Mesothelial cell of epicardium (in vitro differentiated cells): ENCODE measurements around the gene SLC1A1. TPM values are rescaled to one million over a fixed set of nuclear protein-coding genes. Genes with fewer than 3 reads are reported as not detected.
"Not testable (repeated sequence)": the region's sequence is repeated elsewhere in the genome, so short reads cannot be mapped to it uniquely, and the experiment has no call there.

Source experiments
- DNase-seq, 2 experiments: peaks; one replicate each; pipeline ENCODE4 v3.0.0; 2021; ENCODE audit warnings: low spot score in 2 of 2; ENCODE audit not compliant: unreplicated experiment in 2 of 2
- H3K27ac Mint-ChIP-seq: 2 replicates; pipeline ENCODE4 v1.8.0; 2021; ENCODE audit warnings: mixed read lengths
- H3K27me3 Mint-ChIP-seq: 2 replicates; pipeline ENCODE4 v1.8.0; 2021; ENCODE audit warnings: low read depth, mixed read lengths
- H3K36me3 Mint-ChIP-seq: 2 replicates; pipeline ENCODE4 v1.8.0; 2021; ENCODE audit warnings: mixed read lengths
- H3K4me1 Mint-ChIP-seq: 2 replicates; pipeline ENCODE4 v1.8.0; 2021; ENCODE audit warnings: mixed read lengths
- H3K4me3 Mint-ChIP-seq: 2 replicates; pipeline ENCODE4 v1.8.0; 2021; ENCODE audit warnings: mild to moderate bottlenecking, moderate library complexity, mixed read lengths
- H3K9me3 Mint-ChIP-seq: 2 replicates; pipeline ENCODE4 v1.8.0; 2021; ENCODE audit warnings: mixed read lengths
- total RNA-seq: library from RNA; stranded (reverse); gene quantifications from 3 replicates; pipeline ENCODE4 v1.2.1, GENCODE V29; 2021
- TF ChIP-seq, protein P1 (sequence below): fragments of 200-600 bp; sonication (generic); IDR thresholded peaks from one replicate; pipeline ENCODE4 v1.5.0; 2021; ENCODE audit warnings: antibody characterized with exemption; ENCODE audit not compliant: unreplicated experiment

SLC1A1 gene
- total RNA-seq, 1 donor from 2014 or later = 3.9 TPM

DNA sequence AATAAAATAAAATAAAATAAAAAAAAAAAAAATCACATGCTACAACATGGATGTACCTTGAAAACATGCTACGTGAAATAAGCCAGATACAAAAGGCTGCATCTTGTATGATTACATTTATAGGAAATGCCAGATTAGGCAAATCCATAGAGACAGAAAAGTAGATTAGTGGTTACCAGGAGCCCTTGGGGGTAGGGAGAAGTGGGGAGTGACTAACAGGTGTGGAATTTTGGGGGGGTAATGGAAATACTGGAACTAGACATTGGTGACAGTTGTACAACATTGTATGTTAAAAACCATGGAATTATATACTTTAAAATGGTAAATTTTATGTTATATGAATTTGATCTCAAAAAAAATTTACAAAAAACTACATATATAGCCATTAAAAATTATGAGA is 47.3 kb downstream of the SLC1A1 start:
- no peaks in the 10 kb centered on the region for H3K9me3 Mint-ChIP-seq
- H3K4me1 Mint-ChIP-seq = peaks cover 12% of the 10 kb centered on the region
- no peaks in the 10 kb centered on the region for H3K27me3 Mint-ChIP-seq
- H3K36me3 Mint-ChIP-seq = no peaks in the 10 kb centered on the region
- no peak overlapping the region for H3K4me3 Mint-ChIP-seq
- TF ChIP-seq, protein P1, sequence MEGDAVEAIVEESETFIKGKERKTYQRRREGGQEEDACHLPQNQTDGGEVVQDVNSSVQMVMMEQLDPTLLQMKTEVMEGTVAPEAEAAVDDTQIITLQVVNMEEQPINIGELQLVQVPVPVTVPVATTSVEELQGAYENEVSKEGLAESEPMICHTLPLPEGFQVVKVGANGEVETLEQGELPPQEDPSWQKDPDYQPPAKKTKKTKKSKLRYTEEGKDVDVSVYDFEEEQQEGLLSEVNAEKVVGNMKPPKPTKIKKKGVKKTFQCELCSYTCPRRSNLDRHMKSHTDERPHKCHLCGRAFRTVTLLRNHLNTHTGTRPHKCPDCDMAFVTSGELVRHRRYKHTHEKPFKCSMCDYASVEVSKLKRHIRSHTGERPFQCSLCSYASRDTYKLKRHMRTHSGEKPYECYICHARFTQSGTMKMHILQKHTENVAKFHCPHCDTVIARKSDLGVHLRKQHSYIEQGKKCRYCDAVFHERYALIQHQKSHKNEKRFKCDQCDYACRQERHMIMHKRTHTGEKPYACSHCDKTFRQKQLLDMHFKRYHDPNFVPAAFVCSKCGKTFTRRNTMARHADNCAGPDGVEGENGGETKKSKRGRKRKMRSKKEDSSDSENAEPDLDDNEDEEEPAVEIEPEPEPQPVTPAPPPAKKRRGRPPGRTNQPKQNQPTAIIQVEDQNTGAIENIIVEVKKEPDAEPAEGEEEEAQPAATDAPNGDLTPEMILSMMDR = no peak
- DNase-seq = no peak
- H3K27ac Mint-ChIP-seq = no peak overlapping the region

DNA sequence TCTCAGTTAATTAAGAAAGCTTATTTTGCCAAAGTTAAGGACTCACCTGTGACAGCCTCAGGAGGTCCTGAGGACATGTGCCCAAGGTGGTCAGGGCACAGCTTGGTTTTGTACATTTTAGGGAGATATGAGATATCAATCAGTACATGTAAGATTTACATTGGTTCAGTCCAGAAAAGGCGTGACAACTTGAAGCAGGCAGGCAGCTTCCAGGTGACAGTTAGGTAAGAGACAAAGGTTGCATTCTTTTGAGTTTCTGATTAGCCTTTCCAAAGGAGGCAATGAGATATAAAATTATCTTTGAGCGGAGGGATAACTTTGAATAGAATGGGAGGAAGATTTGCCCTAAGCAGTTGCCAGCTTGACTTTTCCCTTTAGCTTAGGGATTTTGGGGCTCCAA is 47.8 kb downstream of the SLC1A1 start:
- Mint-ChIP-seq H3K4me1 (peaks cover 14% of the 10 kb centered on the region), H3K36me3 (no peaks in the 10 kb centered on the region), H3K4me3 (no peak overlapping the region), H3K27ac (no peak overlapping the region), H3K27me3 (no peaks in the 10 kb centered on the region), H3K9me3 (no peaks in the 10 kb centered on the region)
- no peak for DNase-seq
- TF ChIP-seq, protein P1 = no peak

DNA sequence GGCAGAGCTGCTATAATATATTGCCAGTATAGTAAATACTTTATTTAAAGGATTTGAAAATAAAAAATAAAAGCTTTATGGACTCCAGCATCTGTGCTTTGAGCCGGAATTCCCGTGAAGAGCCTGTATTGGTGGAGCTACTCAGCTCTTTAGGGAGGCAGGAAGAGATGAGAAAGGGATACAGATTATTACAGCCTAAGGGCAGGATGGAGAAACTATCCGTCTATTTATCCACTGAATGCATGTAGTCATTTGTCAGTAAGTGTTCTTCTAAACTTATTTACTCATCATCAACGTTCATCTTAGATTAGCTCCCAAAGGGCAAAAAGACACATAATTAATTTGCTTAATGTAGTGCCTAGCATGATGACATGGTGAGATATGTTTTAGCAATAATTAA is 48.4 kb downstream of the SLC1A1 start:
- DNase-seq = no peak
- no peaks in the 10 kb centered on the region for H3K27me3 Mint-ChIP-seq
- no peaks in the 10 kb centered on the region for H3K9me3 Mint-ChIP-seq
- no peak overlapping the region for H3K27ac Mint-ChIP-seq
- TF ChIP-seq, protein P1 = no peak
- H3K36me3 Mint-ChIP-seq = no peaks in the 10 kb centered on the region
- peaks cover 15% of the 10 kb centered on the region for H3K4me1 Mint-ChIP-seq
- H3K4me3 Mint-ChIP-seq = no peak overlapping the region

DNA sequence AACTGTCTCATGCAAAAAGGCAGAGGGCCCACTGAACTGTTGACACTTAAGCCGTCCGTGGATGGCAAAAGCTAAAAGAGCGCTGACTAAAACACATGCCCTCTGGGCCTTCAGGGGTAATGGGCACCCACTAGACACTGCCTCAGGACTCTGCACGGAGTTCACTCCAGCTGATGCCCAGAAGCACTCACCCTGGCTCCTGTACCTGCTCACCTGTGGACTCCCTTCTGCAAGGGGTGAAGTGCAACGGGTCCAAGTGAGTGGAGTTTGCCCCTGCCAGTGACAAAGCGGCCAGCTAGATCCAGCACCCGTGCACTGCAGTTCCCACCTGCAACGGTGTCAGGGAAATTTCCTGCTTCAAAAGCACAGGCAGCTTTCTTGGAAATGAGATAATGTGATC is 50.2 kb downstream of the SLC1A1 start:
- H3K27ac Mint-ChIP-seq = no peak overlapping the region
- H3K4me1 Mint-ChIP-seq = peaks cover 15% of the 10 kb centered on the region
- no peak for DNase-seq
- H3K36me3 Mint-ChIP-seq = no peaks in the 10 kb centered on the region
- H3K27me3 Mint-ChIP-seq = no peaks in the 10 kb centered on the region
- TF ChIP-seq, protein P1 = no peak
- no peak overlapping the region for H3K4me3 Mint-ChIP-seq
- H3K9me3 Mint-ChIP-seq = no peaks in the 10 kb centered on the region

DNA sequence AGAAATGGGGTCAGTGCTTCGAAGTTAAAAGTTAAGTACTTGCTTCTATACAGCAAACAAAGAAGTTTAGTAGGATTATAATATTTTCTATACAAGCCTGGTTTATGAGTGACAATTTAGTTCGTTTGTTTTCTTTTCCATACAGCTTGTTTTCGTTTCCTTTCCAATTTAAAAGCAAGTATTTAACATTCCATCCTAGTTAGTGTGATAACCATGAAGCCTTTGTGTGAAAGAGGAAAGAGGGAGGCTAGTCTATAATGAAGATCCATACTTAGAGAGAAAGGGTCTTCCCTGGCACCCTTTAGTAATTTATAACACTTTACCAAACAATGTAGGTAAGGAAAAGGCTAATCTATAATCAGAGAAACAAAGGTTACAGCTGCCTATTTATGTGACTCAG is 51.0 kb downstream of the SLC1A1 start:
- TF ChIP-seq, protein P1 = no peak
- H3K36me3 Mint-ChIP-seq = no peaks in the 10 kb centered on the region
- H3K27ac Mint-ChIP-seq = no peak overlapping the region
- H3K9me3 Mint-ChIP-seq = no peaks in the 10 kb centered on the region
- no peaks in the 10 kb centered on the region for H3K27me3 Mint-ChIP-seq
- no peak overlapping the region for H3K4me3 Mint-ChIP-seq
- DNase-seq = no peak
- H3K4me1 Mint-ChIP-seq = peaks cover 15% of the 10 kb centered on the region

DNA sequence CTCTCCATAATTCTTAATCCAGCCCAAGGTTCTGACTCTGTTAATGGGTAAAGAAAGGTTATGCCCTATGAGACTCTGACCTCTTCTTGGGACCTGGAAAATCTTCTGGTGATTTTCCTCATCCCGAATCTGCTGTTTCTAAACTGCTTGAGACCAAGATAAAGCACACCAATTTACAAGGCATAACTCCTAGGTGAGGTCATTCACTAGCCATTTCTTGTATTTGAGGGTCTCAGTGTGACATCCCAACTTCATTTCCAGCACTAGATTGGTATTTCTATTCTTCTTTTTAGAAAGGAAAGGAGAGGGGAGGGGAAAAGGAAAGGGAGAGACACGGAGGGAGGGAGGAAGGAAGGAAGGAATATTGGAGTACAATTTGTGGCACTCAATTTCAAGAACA is 51.6 kb downstream of the SLC1A1 start:
- peak overlapping the region; percentile 66 for H3K27ac Mint-ChIP-seq

DNA sequence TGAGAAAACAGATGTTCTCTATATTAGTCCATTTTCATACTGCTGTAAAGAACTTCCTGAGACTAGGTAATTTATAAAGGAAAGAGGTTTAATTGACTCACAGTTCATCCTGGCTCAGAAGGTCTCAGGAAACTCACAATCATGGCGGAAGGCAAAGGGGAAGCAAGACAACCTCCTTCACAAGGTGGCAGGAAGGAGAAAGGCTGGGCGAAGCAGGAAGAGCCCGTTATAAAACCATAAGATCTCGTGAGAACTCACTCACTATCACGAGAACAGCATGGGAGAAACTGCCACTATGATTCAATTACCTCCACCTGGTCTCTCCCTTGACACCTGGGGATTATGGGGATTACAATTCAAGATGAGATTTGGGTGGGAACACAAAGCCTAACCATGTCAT is 54.4 kb downstream of the SLC1A1 start:
- not testable (repeated sequence) for H3K27me3 Mint-ChIP-seq, H3K9me3 Mint-ChIP-seq, DNase-seq, H3K4me3 Mint-ChIP-seq, H3K27ac Mint-ChIP-seq, H3K36me3 Mint-ChIP-seq
- peaks cover 33% of the 10 kb centered on the region for H3K4me1 Mint-ChIP-seq

More for the DNA sequence above, 51.6 kb downstream of the SLC1A1 start:
- Mint-ChIP-seq H3K36me3 (no peaks in the 10 kb centered on the region), H3K9me3 (no peaks in the 10 kb centered on the region), H3K27me3 (no peaks in the 10 kb centered on the region), H3K4me3 (no peak overlapping the region), H3K4me1 (peaks cover 17% of the 10 kb centered on the region)
- TF ChIP-seq, protein P1 = no peak
- no peak for DNase-seq
